ENCODE results near the gene LRIT1.
"Not testable (repeated sequence)": the region's sequence is repeated elsewhere in the genome, so short reads cannot be mapped to it uniquely, and the experiment has no call there.

The LRIT1 gene, protein sequence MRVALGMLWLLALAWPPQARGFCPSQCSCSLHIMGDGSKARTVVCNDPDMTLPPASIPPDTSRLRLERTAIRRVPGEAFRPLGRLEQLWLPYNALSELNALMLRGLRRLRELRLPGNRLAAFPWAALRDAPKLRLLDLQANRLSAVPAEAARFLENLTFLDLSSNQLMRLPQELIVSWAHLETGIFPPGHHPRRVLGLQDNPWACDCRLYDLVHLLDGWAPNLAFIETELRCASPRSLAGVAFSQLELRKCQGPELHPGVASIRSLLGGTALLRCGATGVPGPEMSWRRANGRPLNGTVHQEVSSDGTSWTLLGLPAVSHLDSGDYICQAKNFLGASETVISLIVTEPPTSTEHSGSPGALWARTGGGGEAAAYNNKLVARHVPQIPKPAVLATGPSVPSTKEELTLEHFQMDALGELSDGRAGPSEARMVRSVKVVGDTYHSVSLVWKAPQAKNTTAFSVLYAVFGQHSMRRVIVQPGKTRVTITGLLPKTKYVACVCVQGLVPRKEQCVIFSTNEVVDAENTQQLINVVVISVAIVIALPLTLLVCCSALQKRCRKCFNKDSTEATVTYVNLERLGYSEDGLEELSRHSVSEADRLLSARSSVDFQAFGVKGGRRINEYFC

DNA sequence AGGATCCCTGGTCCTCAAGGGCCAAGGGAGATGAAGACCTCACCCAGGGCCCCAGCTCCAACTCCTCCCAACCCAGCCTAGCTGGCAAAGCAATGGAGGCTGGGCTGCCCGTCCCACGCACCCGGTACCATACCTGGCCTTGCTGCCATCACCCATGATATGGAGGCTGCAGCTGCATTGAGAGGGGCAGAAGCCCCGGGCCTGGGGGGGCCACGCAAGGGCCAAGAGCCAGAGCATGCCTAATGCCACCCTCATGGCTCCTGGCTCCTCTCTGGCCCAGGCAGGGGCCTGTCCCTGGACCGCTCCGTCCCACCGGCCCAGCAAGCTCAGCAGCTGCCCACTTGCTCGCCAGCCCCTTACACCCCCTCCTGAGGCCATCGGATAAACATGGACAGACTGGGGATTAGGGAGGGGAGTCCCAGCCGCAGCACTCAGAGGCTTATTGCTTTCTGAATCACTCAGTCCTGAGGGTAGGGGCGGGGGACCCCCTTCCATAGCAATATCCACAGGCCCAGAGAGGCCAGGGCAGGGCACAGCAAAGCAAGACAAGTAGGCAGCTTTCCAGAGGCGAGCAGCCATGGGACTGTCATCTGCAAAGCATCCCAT is at the start of gene LRIT1:
Gene LRIT1, minus strand, starts transcription at position 362 of the 606 bp plus-strand sequence. Its CDS starts 107 bp downstream, at position 255.
- no peak for DNase-seq

DNA sequence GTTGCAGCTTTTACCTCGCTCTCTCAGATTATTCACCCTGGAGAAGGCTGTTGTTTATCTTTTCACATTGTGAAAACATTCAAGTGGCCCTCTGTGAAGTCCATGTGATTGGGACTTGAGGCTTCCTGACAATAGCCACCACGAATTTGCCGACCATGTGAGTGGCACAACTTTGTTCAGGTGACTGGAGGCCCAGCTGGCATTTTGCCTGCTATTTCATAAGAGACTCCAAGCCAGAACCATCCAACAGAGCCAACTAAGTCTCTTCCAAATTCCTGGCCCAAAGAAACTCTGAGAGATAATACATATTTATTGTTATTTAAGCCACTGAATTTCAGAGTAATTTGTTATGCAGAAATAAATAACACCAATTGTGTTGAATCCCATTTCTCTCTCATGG is 48.9 kb upstream of the LRIT1 start:
- no peak for DNase-seq

DNA sequence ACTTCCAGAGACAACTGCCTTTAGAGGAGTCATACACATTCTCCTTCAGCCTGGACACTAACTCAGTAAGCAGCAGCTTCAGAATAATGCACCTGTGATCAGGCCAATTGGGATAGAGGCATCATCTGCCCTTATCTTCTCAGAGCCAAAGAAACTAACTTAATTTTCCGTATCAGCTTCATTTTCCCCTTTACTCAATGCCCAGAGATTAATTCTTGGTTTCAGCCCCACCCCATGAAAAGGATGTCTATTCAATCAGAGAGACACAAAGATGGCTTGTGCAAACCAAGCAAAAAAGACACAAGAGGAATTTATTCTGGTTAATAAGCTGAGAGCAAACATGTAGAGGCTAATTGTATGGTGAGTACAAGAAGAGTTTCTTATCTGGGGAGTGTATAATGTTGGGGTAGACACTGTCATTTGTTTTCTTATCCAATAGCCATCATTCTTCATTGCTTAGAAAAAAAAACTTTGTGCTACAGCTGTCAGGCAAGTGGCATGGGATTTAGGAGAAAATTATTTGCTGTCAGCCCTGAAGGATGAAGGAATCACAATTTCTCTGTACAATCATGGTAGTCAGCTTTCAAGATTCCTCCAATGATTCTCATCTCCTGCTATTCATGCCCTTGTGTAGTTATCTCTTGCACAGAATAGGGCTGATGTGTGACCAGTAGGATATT is 48.3 kb upstream of the LRIT1 start:
- DNase-seq = no peak

DNA sequence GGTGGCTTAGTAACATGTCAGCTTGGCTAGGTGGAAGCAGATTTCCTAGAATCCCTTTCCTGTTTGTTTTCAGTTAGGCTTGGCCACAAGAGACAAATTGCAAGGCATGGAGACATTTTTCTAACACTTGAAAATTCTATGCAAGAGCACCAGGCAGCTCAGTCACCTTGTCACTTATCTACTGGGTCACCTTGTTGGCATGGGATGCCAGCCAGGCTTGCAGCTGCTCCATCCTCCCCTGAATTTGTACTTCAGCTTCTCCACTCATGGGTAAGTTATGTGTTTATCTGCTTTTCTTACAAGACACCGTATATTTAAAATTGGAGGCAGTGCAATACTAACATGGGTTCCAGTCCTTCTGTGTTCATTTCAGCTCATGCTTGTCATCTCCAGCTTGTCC is 46.8 kb upstream of the LRIT1 start:
- DNase-seq = no peak

DNA sequence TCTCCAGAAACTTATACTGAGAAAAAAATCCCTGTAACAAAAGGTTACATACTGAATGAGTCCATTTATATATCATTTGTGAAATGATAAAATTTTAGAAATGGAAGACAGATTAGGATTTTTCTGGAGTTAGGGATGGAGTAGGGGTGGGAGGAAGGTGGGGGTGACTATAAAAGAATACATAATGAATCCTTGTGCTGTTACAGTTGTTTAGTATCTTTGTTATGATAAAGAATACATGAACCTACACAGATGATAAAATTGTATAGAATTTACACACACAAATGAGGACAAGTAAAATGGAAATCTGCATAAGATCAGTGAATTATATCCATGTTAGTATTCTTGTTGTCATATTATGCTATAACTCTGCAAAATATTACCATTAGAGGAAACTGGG is 45.3 kb upstream of the LRIT1 start:
- no peak for DNase-seq

DNA sequence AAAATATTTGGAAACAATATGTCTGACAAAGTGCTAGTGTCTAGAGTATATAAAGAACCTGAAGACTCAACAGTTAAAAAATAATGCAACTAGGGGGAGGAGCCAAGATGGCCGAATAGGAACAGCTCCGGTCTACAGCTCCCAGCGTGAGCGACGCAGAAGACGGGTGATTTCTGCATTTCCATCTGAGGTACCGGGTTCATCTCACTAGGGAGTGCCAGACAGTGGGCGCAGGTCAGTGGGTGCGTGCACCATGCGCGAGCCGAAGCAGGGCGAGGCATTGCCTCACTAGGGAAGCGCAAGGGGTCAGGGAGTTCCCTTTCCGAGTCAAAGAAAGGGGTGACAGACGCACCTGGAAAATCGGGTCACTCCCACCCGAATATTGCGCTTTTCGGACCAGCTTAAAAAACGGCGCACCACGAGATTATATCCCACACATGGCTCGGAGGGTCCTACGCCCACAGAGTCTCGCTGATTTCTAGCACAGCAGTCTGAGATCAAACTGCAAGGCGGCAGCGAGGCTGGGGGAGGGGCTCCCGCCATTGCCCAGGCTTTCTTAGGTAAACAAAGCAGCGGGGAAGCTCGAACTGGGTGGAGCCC is 38.6 kb upstream of the LRIT1 start:
- DNase-seq = not testable (repeated sequence)

DNA sequence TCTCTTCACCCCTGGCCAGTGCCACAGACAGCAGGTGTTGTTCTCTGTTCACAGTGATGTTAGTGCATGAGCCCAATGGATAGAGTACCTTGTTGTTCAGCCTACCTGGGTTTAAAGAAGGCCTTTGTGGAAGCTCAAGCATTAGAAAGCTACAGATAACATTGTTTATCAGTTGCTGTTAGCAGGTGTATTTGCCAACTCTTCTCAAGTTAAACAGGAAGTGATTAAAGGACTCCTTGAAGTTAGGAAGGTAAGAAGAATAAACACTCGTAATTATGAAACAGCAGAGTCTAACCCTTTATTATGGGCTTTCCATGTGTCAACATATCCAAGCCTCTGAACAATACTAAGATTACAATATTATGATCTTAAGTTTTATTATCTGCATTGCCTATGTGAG is 29.4 kb upstream of the LRIT1 start:
- DNase-seq = no peak

DNA sequence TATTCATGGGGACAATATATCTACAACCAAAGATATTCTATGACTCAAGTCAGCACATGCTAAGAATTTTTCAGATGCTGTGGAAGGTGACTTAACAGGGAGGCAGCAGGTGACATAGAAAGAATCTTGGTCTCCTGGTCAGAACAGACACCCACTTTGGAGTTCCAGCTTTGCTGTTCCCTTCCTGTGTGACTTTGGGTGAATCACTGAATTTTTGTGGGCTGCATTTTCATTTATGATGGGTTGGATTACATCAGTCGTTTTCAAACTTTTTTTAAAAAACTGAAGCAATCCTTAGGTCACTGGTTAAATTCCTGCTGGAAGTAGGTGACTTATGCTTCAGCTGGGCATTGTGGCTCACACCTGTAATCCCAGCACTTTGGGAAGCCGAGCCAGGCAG is 28.4 kb upstream of the LRIT1 start:
- DNase-seq = no peak

DNA sequence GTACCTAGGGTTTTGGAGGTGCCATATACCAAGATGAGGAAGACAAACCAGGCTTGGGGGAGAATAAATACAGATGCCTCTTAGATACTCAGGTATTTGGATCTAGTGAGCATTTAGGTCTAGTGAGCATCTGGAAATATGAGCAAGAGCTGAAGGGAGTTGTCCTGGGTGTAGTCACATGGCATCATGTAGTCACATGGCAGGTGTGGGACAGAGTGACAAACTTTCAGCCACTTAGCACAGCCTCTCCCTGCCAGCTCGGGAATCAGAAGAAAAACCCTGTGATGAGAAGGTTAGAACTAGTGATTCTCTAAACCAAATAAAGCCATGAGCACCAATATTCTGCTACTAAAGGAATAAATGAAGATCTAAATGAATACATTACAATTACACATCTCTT is 27.8 kb upstream of the LRIT1 start:
- no peak for DNase-seq

DNA sequence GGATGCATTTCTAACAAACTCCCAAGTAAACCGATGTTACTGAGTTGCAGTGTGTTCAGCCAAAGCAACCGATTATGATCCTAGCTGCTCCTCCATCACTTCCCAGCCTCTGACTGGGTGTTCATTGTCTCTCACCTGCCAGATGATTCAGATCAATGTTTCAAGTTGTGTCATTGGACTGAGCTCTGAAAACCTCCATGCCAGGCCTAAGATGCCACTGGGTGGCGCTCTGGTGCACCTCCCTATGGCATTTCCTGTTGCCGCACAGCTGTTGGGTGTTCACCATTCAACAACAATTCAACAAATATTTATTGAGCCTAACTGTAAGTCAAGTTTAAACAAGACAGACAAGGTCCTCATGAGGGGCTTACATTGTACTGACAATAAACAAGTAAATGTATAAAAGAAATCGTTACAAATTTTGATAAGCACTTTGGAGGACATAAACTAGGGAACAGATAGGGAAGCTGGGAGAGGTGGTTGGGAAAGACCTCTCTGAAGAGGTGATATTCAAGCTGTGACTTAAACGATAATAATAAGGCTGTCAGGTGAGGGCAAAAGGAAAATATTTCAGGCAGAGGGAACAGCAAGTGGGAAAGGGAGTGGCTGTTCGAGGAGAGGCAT is 26.3 kb upstream of the LRIT1 start:
- DNase-seq = peak; percentile 66

DNA sequence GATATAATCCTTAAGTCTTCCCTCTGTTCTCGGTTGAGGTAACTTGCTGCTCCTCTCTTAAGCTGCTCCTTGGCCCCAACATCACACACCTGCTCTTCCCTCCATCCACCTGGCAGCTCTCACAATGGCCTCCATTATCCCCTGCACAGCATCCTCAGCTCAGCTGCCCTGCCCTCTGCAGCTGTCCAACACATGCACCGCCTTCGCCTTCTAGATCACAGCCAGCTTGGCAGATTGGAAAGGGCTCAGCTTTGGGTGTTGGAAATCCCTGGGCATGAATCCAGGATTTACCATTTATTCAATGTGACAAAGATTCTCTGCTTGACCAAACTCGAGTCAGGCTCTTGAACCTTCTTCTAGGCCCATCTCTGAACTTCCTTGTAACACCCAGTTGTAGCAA is 24.1 kb upstream of the LRIT1 start:
- no peak for DNase-seq

DNA sequence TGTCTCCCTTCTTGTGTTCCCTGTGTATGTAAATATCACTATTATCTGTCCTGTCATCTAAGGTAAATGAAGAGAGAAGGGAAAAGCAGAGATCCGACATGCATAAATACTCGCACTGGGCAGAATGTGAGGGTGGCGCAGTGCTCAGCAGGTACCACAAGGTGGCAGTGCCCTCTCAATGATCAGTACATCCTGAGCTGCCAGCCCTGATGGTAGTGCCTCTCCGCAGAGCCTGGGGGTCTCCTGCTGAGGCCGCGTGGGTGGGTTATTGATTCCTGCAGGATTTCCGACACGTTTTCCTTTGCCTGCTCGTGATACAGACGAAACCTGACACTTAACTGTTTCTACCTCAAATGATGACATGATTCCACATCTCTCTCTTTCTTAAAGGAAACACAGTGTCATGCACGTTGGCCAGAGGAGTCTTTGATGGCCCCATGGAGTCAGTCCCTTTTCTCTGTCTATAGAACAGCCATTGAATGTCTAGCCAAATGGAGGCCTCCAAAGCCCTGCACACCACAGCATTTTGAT is 23.3 kb upstream of the LRIT1 start:
- DNase-seq = peak; percentile 71

DNA sequence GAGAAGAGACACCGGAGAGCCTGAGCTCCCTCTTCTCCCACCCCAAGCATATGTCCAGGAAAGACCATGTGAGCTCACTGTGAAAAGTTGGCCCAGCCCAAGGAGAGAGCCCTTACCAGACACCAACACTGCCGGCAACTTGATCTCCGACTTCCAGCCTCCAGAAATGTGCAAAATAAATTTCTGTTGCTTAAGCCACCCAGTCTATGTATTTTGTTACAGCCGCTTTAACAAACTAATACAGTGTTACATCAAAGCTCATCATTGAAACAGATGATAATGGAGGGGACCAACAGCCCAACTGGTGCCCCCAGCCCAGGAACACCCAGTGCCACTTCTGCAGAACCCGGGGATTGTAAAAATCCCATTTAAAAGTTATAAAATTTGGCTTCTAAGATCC is 22.4 kb upstream of the LRIT1 start:
- no peak for DNase-seq

DNA sequence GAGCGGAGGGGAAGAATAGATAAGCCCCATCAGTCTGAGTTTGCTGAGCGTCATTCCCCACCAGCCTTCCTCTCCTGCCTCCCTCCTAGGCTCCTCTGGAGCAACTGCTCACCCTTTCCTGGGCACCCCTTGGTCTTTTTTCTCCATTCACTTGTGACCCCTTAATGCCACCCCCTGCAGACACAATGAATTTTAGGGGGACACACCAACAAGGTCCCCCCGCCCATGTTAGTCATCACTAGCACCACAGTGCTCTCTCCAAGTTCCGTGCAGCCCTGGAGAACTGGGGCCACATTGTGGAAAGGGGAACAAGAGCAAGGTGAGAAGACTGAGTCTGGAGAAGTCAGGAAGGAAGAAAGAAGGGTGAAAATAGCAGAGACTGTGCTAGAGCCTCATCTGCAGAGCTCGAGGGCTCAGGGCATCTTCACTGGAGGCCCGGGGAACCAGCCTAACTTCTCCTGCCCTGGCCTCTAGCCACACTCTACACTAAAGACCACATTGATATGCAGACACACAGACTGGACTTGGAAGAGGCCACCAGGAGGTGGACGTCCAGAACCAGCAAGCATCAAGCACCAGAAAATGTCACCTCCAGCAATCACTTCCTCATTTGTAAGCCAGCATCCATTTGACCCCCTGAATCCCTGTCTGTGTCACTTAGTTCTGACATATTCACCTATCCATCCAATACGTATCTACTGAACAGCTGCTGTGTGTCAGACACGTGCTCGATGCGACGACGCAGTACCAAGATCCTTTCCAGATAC is 21.0 kb upstream of the LRIT1 start:
- no peak for DNase-seq

DNA sequence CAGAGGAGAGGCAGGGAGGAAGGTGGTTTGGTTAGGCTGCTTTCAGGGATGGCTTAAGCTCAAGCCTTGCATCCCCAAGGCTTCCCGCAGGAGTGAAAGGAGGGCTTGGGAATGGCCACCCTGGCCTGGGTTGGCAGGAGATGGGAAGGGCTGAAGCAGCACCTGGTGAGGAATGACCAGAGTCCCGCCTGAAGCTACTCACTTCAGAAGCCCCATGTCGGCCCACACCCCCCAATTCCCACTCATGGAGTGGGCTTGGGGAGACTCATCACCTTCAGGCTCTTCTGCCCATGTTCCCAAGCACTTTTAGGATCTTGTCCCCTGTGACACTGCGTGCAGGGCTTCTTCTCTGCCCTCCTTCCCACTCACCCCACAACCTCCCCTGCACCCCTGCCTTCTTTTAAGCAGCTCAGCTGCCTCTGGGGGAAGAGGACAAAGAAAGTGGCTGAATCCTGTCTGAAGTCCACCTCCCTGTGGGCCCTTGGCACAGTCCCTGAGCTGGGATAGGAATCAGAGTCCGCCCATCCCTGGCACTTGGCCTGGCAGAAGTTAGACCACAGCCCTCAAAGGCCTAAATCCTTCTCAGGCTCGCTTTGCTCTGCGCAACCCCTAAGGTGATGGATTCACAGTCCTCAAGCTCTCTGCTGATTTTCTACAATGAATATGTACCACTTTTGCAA is 20.0 kb upstream of the LRIT1 start:
- no peak for DNase-seq

DNA sequence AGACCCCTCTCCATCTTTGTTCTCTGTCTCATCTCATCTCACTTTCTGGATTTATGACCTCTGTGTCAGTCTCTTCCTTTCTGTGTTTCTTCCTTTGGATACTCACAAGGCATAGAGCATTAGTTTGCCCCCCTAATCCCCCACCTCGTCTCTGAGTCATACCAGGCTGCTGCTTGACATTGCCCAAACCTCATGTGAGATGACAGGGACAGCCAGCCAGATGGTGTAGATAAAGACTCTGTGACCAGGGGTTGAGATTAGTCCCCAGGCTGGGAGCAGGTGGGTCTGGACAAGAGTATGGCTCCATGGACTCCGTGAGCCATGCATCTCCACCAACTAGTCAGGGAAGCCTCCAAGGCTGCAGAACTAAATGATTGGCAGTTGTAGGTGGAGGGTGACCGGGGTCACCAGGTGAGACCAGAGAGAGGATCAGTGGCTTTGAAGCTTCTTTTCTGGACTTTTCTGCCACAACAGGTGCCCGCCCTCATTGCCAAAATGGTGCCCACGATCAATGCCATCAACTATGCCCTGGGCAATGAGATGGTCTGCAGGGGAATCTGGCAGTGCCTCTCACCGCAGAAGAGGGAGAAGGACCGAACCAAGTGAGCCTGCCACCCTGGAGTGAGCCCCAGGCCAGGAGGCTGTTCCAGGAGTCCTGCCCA is 16.8 kb upstream of the LRIT1 start:
- no peak for DNase-seq

DNA sequence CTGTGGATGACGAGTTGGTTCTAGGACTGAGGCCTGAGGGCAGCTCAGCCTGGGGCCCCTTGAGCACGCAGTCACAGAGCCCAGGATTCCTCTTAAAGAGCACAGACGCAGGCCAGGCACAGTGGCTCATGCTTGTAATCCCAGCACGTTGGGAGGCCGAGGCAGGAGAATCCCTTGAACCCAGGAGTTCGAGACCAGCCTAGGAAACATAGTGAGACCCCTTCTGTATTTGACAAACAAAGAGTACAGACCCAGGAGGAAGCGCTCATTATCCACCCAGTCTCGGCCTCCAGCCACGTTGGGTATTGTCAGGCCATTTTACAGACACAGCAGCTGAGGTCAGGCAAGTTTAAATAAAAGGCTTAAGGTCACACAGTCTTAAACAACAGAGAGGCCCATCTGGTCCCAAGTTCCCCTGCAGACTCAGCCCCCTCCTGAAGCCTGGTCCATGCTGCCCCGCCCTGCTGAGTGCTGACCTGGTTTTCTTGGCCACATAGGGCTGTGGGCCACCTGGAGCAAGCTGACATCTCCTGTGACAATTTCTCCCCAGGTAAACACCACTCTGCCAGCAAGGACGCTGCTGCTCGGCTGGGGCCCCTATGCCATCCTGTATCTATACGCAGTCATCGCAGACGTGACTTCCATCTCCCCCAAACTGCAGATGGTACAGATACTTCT is 16.1 kb upstream of the LRIT1 start:
- no peak for DNase-seq

DNA sequence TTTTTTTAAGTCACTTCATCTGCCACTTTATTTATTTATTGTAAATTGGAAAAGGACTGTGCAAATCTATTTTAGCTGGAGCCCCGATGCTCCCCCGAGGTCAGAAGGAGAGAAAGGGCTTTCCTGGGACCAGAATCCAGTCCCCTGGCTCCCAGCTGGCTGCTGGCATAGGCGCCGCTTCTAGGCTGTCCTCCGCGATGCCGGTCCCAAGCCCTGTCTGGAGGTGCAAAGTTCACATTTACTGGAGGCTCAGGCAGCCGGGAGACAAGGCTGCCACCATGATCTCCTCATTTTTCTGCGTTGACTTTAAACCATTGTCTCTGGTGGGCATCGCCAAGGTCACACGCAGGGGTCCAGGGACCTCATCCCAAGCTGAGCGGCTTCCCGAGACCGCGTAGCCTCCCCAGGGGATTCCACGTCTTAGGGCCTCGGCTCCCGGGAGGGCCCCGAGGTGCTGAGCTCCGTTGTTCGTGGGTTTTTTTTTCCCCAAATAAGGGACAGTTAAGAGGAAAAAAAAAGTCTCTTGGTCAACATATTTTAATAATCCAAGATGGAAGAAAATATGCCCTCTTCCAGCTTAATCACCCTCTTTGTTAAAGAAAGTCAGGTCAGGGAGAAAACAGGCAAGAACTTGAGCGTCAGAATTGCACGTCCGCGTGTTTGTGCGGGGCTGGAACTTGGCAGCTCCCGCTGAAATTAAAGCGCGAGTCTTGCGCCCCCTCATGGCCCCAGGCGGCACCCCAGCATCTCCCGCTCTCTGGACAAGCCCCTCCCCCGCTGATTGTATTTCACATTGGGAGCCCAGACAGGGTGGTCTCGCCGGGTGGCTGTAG is 15.4 kb upstream of the LRIT1 start:
- DNase-seq = peak; percentile 29

All from activated CD4-positive, alpha-beta T cell treated with anti-CD3 and anti-CD28 coated beads, Interleukin-2, amount 50 U/mL, for 1 hour (primary cell).